Right ventricle myocardium inferior (tissue), 1 donor: ENCODE data around the gene VIPAS39. TPM values are rescaled to one million over a fixed set of nuclear protein-coding genes. Genes with fewer than 3 reads are reported as not detected.
"Not testable (repeated sequence)": the region's sequence is repeated elsewhere in the genome, so short reads cannot be mapped to it uniquely, and the experiment has no call there.

Experiments used
- ATAC-seq: fragments of 200-7000 bp; cut with Tn5 transposase; one replicate; pipeline ENCODE4 v1.9.1; 2020; ENCODE audit warnings: mild to moderate bottlenecking, moderate library complexity
- DNase-seq: peaks from one replicate; pipeline ENCODE4 v3.0.0; 2021; ENCODE audit errors: missing footprints
- intact Hi-C: fragments of 100-400 bp; cut with DNase I; formaldehyde crosslinking; loops from one replicate; pipeline ENCODE4 v1.11.0; 2022
- total RNA-seq: library from RNA; stranded (reverse); fragmentation: NEBNext Ultra II Directional; extraction: Animal tissue kit (Norgen Biotek cat#: 25700); gene quantifications from one replicate; pipeline ENCODE4 v1.2.1, GENCODE V29; 2021
- donor health status: DM: no; HTN: yes; CAD: no; lungs with severe emphysema.

The VIPAS39 gene
- total RNA-seq, 1 donor from 2014 or later, result 11.0 TPM

DNA sequence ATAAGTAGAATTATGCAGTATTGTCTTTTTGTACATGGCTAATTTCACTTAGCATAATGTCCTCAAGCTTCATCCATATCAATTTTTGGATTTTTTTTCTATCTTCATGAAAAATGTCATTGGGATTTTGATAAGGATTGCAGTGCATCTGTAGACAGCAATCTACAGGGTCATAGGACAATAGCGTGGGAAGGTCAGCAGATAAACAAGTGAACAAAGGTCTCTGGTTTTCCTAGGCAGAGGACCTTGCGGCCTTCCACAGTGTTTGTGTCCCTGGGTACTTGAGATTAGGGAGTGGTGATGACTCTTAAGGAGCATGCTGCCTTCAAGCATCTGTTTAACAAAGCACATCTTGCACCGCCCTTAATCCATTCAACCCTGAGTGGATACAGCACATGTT is 41.3 kb downstream of the VIPAS39 start:
- intact Hi-C loops, DNase-seq: not testable (repeated sequence)

DNA sequence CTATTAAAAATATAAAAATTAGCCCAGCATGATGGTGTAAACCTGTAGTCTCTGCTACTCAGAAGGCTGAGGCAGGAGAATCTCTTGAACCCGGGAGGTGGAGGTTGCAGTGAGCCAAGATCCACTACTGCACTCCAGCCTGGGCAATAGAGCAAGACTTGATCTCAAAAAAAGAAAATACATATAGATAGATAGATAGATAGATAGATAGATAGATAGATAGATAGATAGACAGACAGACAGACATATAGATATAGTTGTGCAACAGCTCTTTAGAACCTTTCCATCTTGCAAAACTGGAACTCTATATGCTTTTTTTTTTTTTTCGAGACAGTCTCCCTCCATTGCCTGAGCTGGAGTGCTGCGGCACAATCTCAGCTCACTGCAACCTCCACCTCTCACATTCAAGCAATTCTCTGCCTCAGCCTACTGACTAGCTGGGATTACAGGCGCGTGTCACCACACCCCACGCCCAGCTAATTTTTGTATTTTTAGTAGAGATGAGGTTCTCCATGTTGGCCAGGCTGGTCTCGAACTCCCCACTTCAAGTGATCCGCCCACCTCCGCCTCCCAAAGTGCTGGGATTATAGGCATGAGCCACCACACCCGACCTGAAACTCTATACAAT is 41.9 kb downstream of the VIPAS39 start:
- ATAC-seq, intact Hi-C loops: not testable (repeated sequence)

More for the DNA sequence above, 41.3 kb downstream of the VIPAS39 start:
- ATAC-seq, result not testable (repeated sequence)

GRCh38 chr14:77409131-77409533 is 48.3 kb downstream of the VIPAS39 start:
- no peak for ATAC-seq
- DNase-seq, result no peak
- intact Hi-C loops, result no loop called here

More for the DNA sequence above, 41.9 kb downstream of the VIPAS39 start:
- DNase-seq, result not testable (repeated sequence)

DNA sequence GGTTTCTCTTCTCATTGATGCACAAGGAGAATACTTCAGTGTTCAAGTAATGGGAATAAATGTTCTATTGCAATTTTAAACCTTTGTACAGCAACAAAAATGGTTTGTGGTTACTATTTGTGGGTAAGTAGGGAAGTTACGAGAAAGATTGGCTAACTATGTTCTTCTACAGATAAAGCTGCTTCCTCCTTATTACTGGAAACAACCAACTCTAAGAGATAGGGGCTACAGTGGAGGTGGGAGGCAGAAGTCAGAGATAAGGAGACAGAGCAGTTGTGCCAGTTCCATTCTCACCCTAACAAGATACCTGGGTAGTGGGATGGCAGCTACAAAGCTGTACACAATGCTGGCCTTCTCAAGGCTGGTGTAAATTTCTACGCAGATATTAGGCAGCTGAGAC is 50.2 kb downstream of the VIPAS39 start:
- intact Hi-C loops, result no loop called here
- ATAC-seq (no peak), DNase-seq (no peak)

- intact Hi-C loops, result no loop called here
- DNase-seq (no peak), ATAC-seq (no peak)
Measured at GRCh38 chr14:77406718-77407117, 50.7 kb downstream of the VIPAS39 start.

- no peak for DNase-seq
- ATAC-seq, result no peak
- intact Hi-C loops, result no loop called here
Measured at GRCh38 chr14:77406086-77406485, 51.3 kb downstream of the VIPAS39 start.

GRCh38 chr14:77403768-77404167 is 53.6 kb downstream of the VIPAS39 start:
- ATAC-seq, result no peak
- DNase-seq, result no peak
- intact Hi-C loops, result no loop called here

DNA sequence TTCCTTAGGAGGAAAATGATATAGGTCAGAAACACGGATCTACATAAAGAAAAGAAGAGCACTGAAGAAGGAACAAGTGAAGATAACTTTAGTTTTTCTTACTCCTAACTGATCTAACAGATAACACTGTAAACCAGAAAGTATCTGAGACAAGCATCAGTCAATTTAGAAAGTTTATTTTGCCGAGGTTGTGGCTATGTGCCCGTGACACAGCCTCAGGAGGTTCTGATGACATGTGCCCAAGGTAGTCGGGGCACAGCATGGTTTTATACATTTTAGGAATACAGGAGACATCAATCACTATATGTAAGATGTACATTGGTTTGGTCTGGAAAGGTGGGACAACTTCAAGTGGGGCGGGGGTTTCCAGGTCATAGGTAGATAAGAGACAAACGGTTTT is 57.2 kb downstream of the VIPAS39 start:
- DNase-seq (no peak), ATAC-seq (no peak)
- intact Hi-C loops, result no loop called here

GRCh38 chr14:77390188-77390587 is 67.2 kb downstream of the VIPAS39 start:
- ATAC-seq (no peak), DNase-seq (no peak)
- intact Hi-C loops, result no loop called here

DNA sequence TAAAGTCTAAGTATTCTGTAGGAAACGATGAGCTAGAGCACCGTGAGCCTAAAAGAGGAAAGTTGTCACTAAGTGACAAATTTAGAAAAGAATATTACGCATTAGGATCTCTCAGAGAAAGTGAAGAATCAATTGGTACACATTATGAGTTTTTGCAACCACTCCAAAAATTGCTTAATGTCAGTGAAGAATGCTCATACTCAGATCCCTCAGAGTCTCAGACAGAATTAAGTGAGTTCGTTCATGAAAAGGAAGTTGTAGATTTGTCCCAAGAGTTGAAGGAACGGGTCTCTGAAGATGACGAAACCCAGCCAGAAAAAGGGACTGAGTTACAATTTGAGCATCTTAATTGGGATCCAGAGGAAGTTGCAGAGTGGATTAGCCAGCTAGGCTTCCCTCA is 78.7 kb downstream of the VIPAS39 start:
- DNase-seq, result no peak
- intact Hi-C loops, result loop anchor here (5.0 to 10.0 kb wide), 2 partner anchors 56 to 1384 kb away; partner anchors contain the start of genes GSTZ1 and POMT2
- no peak for ATAC-seq

GRCh38 chr14:77377502-77377844 is 79.9 kb downstream of the VIPAS39 start:
- intact Hi-C loops, result loop anchor here (2.0 to 10.0 kb wide), 3 partner anchors 55 to 1383 kb away; partner anchors contain the start of genes GSTZ1, POMT2 and VIPAS39
- ATAC-seq (peak; percentile 2), DNase-seq (no peak)

GRCh38 chr14:77376771-77377501 is 80.5 kb downstream of the VIPAS39 start, which contains the start of the genes SAMD15 and TMED8:
Gene SAMD15, plus strand, starts transcription at chr14:77377379. Its CDS starts 40 bp downstream, at chr14:77377419.
Gene TMED8, minus strand, starts transcription at chr14:77377094. Its CDS starts 41 bp downstream, at chr14:77377053.
- DNase-seq (peak; percentile 93), ATAC-seq (peak; percentile 98)
- intact Hi-C loops, result loop anchor here (2.0 to 10.0 kb wide), 3 partner anchors 55 to 1382 kb away; partner anchors contain the start of genes GSTZ1, POMT2 and VIPAS39

Other genes starting within 250 kb of the VIPAS39 start
- not detected for gene NGB, start 186.4 kb downstream of the VIPAS39 start, total RNA-seq
- gene POMT2, start 136.7 kb downstream of the VIPAS39 start, total RNA-seq, result 14.7 TPM
- 16.8 TPM for gene GSTZ1, start 136.6 kb downstream of the VIPAS39 start, total RNA-seq
- gene TMED8, start 80.5 kb downstream of the VIPAS39 start, total RNA-seq, result 5.1 TPM
- gene SAMD15, start 80.2 kb downstream of the VIPAS39 start, total RNA-seq, result 0.08 TPM
- gene NOXRED1, start 34.1 kb downstream of the VIPAS39 start, total RNA-seq, result 0.22 TPM
- gene AHSA1, start 492 bp upstream of the VIPAS39 start, total RNA-seq, result 194 TPM
- gene ISM2, start 41.2 kb upstream of the VIPAS39 start, total RNA-seq, result not detected
- 10.8 TPM for gene SPTLC2, start 159.0 kb upstream of the VIPAS39 start, total RNA-seq